ENCODE results near the gene APOO. TPM values are rescaled to one million over a fixed set of nuclear protein-coding genes. Genes with fewer than 3 reads are reported as not detected.

Gene APOO
- total RNA-seq, 1 donor from 2014 or later, result 81.0 TPM

GRCh38 chrX:23908219-23909004 lies 674 bp upstream of the APOO start:
- peaks cover 37% of the 10 kb centered on the region for H3F3A ChIP-seq (ENCODE audit: low read depth)
- peaks cover 5% of the 10 kb centered on the region for H4K20me1 ChIP-seq (ENCODE audit: low read depth)
- H3K27ac ChIP-seq, result peak overlapping the region; percentile 40
- Mint-ChIP-seq H3K27ac (peak overlapping the region; percentile 35), H3K4me3 (peak overlapping the region; percentile 94), H3K9me3 (no peaks in the 10 kb centered on the region), H3K27me3 (ENCODE audit: insufficient read depth, low read depth) (peaks cover 5% of the 10 kb centered on the region), H3K36me3 (peaks cover 4% of the 10 kb centered on the region), H3K4me1 (peaks cover 25% of the 10 kb centered on the region)
- H2AFZ ChIP-seq (replicated peaks), result peak overlapping the region; percentile 74
- peaks cover 9% of the 10 kb centered on the region for H3K4me1 ChIP-seq
- no peaks in the 10 kb centered on the region for H3K36me3 ChIP-seq
- DNase-seq (ENCODE audit: low spot score), result no peak
- no peak overlapping the region for H3K9ac ChIP-seq
- peak overlapping the region; percentile 93 for H3K4me3 ChIP-seq
- no peaks in the 10 kb centered on the region for H3K9me3 ChIP-seq (ENCODE audit: low read depth)
- peak overlapping the region; percentile 62 for H3K4me2 ChIP-seq
- H3K27me3 ChIP-seq, result no peaks in the 10 kb centered on the region
- no peak for TF ChIP-seq EZH2 (IDR thresholded peaks at IDR 0.05)
- TF ChIP-seq CTCF (IDR thresholded peaks at IDR 0.05), result peak; percentile 61
- H3K79me2 ChIP-seq (ENCODE audit: low read depth), result peaks cover 19% of the 10 kb centered on the region

- Mint-ChIP-seq H3K27me3 (ENCODE audit: insufficient read depth, low read depth) (peaks cover 5% of the 10 kb centered on the region), H3K27ac (peak overlapping the region; percentile 96), H3K4me3 (peak overlapping the region; percentile 94), H3K36me3 (peaks cover 4% of the 10 kb centered on the region), H3K4me1 (peaks cover 25% of the 10 kb centered on the region), H3K9me3 (no peaks in the 10 kb centered on the region)
- peaks cover 46% of the 10 kb centered on the region for H3F3A ChIP-seq (ENCODE audit: low read depth)
- H2AFZ ChIP-seq (replicated peaks), result peak overlapping the region; percentile 89
- no peaks in the 10 kb centered on the region for H3K36me3 ChIP-seq
- DNase-seq (ENCODE audit: low spot score), result peak; percentile 64
- H3K9me3 ChIP-seq (ENCODE audit: low read depth), result no peaks in the 10 kb centered on the region
- peaks cover 5% of the 10 kb centered on the region for H4K20me1 ChIP-seq (ENCODE audit: low read depth)
- H3K27ac ChIP-seq, result peak overlapping the region; percentile 42
- peak overlapping the region; percentile 93 for H3K4me3 ChIP-seq
- H3K27me3 ChIP-seq, result no peaks in the 10 kb centered on the region
- peak overlapping the region; percentile 49 for H3K9ac ChIP-seq
- TF ChIP-seq EZH2phosphoT487 (IDR thresholded peaks at IDR 0.05) (no peak), EZH2 (IDR thresholded peaks at IDR 0.05) (no peak), CTCF (IDR thresholded peaks at IDR 0.05) (no peak)
- H3K4me1 ChIP-seq, result peaks cover 12% of the 10 kb centered on the region
- H3K4me2 ChIP-seq, result peak overlapping the region; percentile 99
- peaks cover 19% of the 10 kb centered on the region for H3K79me2 ChIP-seq (ENCODE audit: low read depth)
These were observed 634 bp downstream of the APOO start for GRCh38 chrX:23907111-23907497.

- H3F3A ChIP-seq (ENCODE audit: low read depth), result peaks cover 38% of the 10 kb centered on the region
- peaks cover 38% of the 10 kb centered on the region for H3K4me1 Mint-ChIP-seq
- peak; percentile 48 for DNase-seq (ENCODE audit: low spot score)
- peaks cover 4% of the 10 kb centered on the region for H3K36me3 Mint-ChIP-seq
- H3K27me3 Mint-ChIP-seq (ENCODE audit: insufficient read depth, low read depth), result peaks cover 5% of the 10 kb centered on the region
- H3K27me3 ChIP-seq, result no peaks in the 10 kb centered on the region
- H3K36me3 ChIP-seq, result no peaks in the 10 kb centered on the region
- no peak overlapping the region for H3K4me2 ChIP-seq
- H3K27ac ChIP-seq, result no peak overlapping the region
- no peak overlapping the region for H2AFZ ChIP-seq (replicated peaks)
- no peak overlapping the region for H3K27ac Mint-ChIP-seq
- no peak overlapping the region for H3K4me3 Mint-ChIP-seq
- no peak overlapping the region for H3K9ac ChIP-seq
- TF ChIP-seq EZH2phosphoT487 (IDR thresholded peaks at IDR 0.05) (no peak), CTCF (IDR thresholded peaks at IDR 0.05) (no peak), EZH2 (IDR thresholded peaks at IDR 0.05) (no peak)
- H3K4me1 ChIP-seq, result peaks cover 23% of the 10 kb centered on the region
- no peaks in the 10 kb centered on the region for H3K9me3 Mint-ChIP-seq
- peaks cover 5% of the 10 kb centered on the region for H4K20me1 ChIP-seq (ENCODE audit: low read depth)
- H3K4me3 ChIP-seq, result no peak overlapping the region
- H3K79me2 ChIP-seq (ENCODE audit: low read depth), result peaks cover 43% of the 10 kb centered on the region
- no peaks in the 10 kb centered on the region for H3K9me3 ChIP-seq (ENCODE audit: low read depth)
These were observed 3.6 kb downstream of the APOO start for GRCh38 chrX:23904096-23904495.
